ENCODE data around the gene CENPM. TPM values are rescaled to one million over a fixed set of nuclear protein-coding genes. Genes with fewer than 3 reads are reported as not detected.

Gene CENPM
- total and polyA plus RNA-seq, 2 experiments from 2014 or later, result 6.7 to 14.9 TPM

- H3K36me3 ChIP-seq (replicated peaks; ENCODE audit: insufficient read depth, low read depth), result no peaks in the 10 kb centered on the region
- no peak overlapping the region for H2AFZ ChIP-seq
- H3K27ac ChIP-seq, result no peak overlapping the region
- no peaks in the 10 kb centered on the region for H3K79me2 ChIP-seq
- H3K4me2 ChIP-seq, result no peak overlapping the region
- no peak for TF ChIP-seq EZH2 (IDR thresholded peaks at IDR 0.05; ENCODE audit: borderline replicate concordance)
- no peak for TF ChIP-seq EZH2phosphoT487 (IDR thresholded peaks at IDR 0.05; ENCODE audit: low read depth, severe bottlenecking, unreplicated experiment)
- no peak for TF ChIP-seq CTCF (IDR thresholded peaks at IDR 0.05; ENCODE audit: poor library complexity)
- H3K4me3 ChIP-seq, result no peak overlapping the region
- no peaks in the 10 kb centered on the region for H4K20me1 ChIP-seq (ENCODE audit: insufficient read depth, poor library complexity, severe bottlenecking)
- no peak for DNase-seq (ENCODE audit: low spot score)
- no peaks in the 10 kb centered on the region for H3K9me3 ChIP-seq (ENCODE audit: low read depth)
- no peaks in the 10 kb centered on the region for H3K27me3 ChIP-seq
- WGBS (ENCODE audit: low lambda C conversion rate, missing lambda C conversion rate), result 97% methylated on average over 2 of the region's 4 CpGs
- H3K4me1 ChIP-seq (ENCODE audit: insufficient read depth), result no peaks in the 10 kb centered on the region
- H3K9me2 ChIP-seq (replicated peaks; ENCODE audit: insufficient read depth), result no peaks in the 10 kb centered on the region
These were observed 12.0 kb downstream of the CENPM start for GRCh38 chr22:41935015-41935351.

GRCh38 chr22:41934284-41935014 lies 12.5 kb downstream of the CENPM start:
- Histone ChIP-seq H3K36me3 (replicated peaks; ENCODE audit: insufficient read depth, low read depth) (no peaks in the 10 kb centered on the region), H3K27me3 (no peaks in the 10 kb centered on the region), H3K27ac (no peak overlapping the region), H3K4me3 (no peak overlapping the region), H3K9me2 (replicated peaks; ENCODE audit: insufficient read depth) (no peaks in the 10 kb centered on the region), H3K9me3 (ENCODE audit: low read depth) (no peaks in the 10 kb centered on the region), H4K20me1 (ENCODE audit: insufficient read depth, poor library complexity, severe bottlenecking) (no peaks in the 10 kb centered on the region), H3K4me1 (ENCODE audit: insufficient read depth) (no peaks in the 10 kb centered on the region), H3K4me2 (no peak overlapping the region), H2AFZ (no peak overlapping the region), H3K79me2 (no peaks in the 10 kb centered on the region)
- no peak for DNase-seq (ENCODE audit: low spot score)
- WGBS (ENCODE audit: low lambda C conversion rate, missing lambda C conversion rate), result 96% methylated on average over 17 of the region's 17 CpGs
- no peak for TF ChIP-seq CTCF (IDR thresholded peaks at IDR 0.05; ENCODE audit: poor library complexity)
- TF ChIP-seq EZH2phosphoT487 (IDR thresholded peaks at IDR 0.05; ENCODE audit: low read depth, severe bottlenecking, unreplicated experiment), result no peak
- TF ChIP-seq EZH2 (IDR thresholded peaks at IDR 0.05; ENCODE audit: borderline replicate concordance), result no peak

GRCh38 chr22:41933411-41934177 lies 13.4 kb downstream of the CENPM start:
- no peak overlapping the region for H2AFZ ChIP-seq

GRCh38 chr22:41932353-41932752 lies 14.6 kb downstream of the CENPM start:
- no peak for TF ChIP-seq EZH2 (IDR thresholded peaks at IDR 0.05; ENCODE audit: borderline replicate concordance)
- Histone ChIP-seq H3K9me2 (replicated peaks; ENCODE audit: insufficient read depth) (no peaks in the 10 kb centered on the region), H3K4me1 (ENCODE audit: insufficient read depth) (no peaks in the 10 kb centered on the region), H2AFZ (no peak overlapping the region), H3K36me3 (replicated peaks; ENCODE audit: insufficient read depth, low read depth) (no peaks in the 10 kb centered on the region), H3K4me3 (no peak overlapping the region), H3K27me3 (no peaks in the 10 kb centered on the region), H3K79me2 (no peaks in the 10 kb centered on the region), H3K9me3 (ENCODE audit: low read depth) (no peaks in the 10 kb centered on the region), H4K20me1 (ENCODE audit: insufficient read depth, poor library complexity, severe bottlenecking) (no peaks in the 10 kb centered on the region), H3K4me2 (no peak overlapping the region), H3K27ac (no peak overlapping the region)
- no peak for DNase-seq (ENCODE audit: low spot score)
- WGBS (ENCODE audit: low lambda C conversion rate, missing lambda C conversion rate), result 97% methylated on average over 12 of the region's 12 CpGs

More at GRCh38 chr22:41933411-41934177, 13.4 kb downstream of the CENPM start:
- no peaks in the 10 kb centered on the region for H3K79me2 ChIP-seq
- H3K9me2 ChIP-seq (replicated peaks; ENCODE audit: insufficient read depth), result no peaks in the 10 kb centered on the region
- H3K4me3 ChIP-seq, result no peak overlapping the region
- no peaks in the 10 kb centered on the region for H3K4me1 ChIP-seq (ENCODE audit: insufficient read depth)
- WGBS (ENCODE audit: low lambda C conversion rate, missing lambda C conversion rate), result 89% methylated on average over 14 of the region's 16 CpGs
- no peaks in the 10 kb centered on the region for H4K20me1 ChIP-seq (ENCODE audit: insufficient read depth, poor library complexity, severe bottlenecking)
- H3K4me2 ChIP-seq, result no peak overlapping the region
- H3K27me3 ChIP-seq, result no peaks in the 10 kb centered on the region
- TF ChIP-seq EZH2phosphoT487 (IDR thresholded peaks at IDR 0.05; ENCODE audit: low read depth, severe bottlenecking, unreplicated experiment), result no peak
- H3K27ac ChIP-seq, result no peak overlapping the region
- no peaks in the 10 kb centered on the region for H3K36me3 ChIP-seq (replicated peaks; ENCODE audit: insufficient read depth, low read depth)
- DNase-seq (ENCODE audit: low spot score), result no peak
- H3K9me3 ChIP-seq (ENCODE audit: low read depth), result no peaks in the 10 kb centered on the region
